ENCODE results near the gene LCE1F.

LCE1F gene

DNA sequence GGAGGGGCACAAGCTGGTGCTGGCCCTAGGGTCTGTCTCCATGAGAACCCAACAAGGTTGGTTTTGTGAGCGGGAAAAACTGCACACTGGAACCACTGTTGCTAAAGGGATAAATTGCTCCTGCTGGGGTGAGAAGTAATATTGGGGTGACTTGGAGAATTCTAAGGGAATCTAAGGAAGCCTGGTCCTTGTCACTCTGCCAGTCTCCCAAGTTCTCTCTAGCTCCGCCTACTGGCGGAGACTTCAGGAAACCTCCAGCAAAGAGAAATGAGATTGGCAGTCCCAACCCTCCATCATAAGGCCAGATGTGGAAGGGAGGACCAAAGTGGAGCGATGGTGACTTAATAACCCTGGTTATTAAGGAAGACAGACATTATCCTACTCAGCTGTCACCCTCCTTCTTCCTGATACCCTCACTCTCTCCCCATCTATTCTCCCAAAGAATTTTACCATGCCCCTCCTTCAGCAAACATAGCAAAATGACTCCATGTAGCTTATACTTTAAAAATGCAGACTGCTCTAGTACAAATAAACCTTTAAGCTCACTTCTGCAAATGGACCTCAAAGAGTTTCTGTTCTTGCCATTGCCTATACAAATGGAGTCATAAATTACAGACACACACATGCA lies 2.7 kb downstream of the LCE1F start:
- no peak for DNase-seq

DNA sequence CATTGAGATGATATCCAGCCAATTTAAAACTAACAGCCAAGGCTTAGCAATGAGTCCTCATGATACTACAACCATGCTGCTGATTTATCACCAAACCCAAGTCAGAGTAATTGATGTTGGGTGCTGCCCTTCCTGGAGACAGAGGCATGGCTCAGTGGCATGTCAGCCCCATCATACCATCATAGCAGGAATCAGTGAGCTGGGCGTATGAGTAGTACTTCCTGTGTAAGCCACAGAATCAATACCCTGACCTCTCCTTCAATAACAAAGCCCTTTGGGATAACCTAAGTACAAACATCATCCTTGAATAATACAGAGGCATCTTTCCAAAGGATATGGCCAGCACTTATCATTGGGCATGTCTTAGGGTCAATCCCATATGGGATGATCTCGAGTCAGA lies 8.2 kb downstream of the LCE1F start:
- no peak for DNase-seq

DNA sequence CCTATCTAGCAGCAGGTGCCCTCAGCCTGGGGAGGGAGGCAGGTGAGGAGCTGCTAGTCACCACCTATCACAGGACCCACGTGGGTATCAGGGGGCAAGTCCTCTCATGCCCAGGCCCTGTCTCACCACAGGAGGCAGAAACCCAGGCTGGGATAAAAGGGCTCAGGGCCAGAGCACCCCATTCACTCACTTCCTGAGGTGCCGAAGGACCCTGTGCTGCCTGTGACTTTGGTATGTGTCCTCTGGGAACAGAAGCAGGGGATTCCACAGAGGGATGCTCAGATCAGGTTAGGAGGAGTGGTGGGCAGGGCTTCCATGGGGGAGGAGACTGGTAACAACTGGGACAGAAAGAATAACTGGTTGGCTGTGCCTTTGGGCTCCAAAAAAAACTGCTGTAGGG lies 11.1 kb downstream of the LCE1F start, which contains the start of gene LCE1E:
LCE1E (plus strand) TSS at position 181 of the 400 bp plus-strand sequence. CDS start 1,043 bp downstream, outside the sequence.
- DNase-seq, result no peak

DNA sequence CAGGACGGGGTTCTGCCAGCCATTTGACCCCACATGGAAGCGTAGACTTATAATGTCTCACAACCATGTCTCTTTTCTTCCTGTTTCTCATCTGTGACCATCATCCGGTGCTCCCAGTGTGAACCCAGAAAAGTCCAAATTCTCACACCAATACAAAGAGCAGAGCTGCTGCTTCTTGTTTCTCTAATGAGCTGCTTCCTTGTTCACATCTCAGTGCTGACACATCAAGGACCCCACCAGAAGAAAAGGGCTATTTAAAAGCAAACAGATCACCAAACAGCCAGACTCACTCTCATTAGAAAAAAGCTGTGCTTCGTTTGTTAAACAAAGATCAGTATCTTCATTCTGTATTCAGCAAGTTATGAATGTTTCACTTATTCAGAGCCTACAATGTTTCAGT lies 20.7 kb downstream of the LCE1F start:
- DNase-seq, result no peak

DNA sequence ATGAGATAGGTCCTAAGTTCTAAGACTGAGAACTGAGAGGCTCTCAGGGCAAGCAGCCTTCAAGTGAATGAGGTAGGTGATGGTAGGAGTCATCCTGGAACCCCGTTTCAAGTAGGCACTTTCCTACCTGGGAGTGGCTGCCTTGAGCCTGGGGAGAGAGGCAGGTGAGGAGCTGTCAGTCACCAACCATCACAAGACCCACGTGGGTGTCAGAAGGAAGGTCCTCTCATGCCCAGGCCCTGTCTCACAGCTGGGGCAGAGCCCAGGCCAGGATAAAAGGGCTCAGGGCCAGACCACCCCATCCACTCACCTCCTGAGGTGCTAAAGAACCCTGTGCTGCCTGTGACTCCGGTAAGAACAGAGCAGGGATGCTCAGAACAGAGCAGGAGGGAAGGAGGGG lies 21.5 kb downstream of the LCE1F start, which contains the start of gene LCE1D:
LCE1D (plus strand) TSS at position 301 of the 400 bp plus-strand sequence. CDS start 1,074 bp downstream, outside the sequence.
- DNase-seq, result no peak

DNA sequence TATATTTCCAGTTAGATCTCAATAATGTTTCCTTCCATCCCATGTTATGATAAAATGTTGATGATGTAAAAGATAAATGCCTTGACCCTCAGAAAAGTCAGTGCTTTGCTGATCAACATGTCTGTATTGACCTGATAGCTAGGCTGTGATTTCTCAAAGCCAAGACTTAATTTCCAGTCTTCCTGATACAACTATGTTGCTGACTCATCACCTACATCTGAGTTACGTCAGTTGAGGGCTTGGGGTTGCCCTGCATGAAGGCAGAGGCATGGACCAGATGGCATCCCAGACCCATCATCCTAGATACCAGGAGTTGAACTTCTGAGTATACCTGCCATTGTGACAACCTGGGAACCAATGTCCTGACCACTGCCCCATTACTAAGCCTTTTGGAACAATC lies 26.4 kb downstream of the LCE1F start:
- DNase-seq, result no peak

DNA sequence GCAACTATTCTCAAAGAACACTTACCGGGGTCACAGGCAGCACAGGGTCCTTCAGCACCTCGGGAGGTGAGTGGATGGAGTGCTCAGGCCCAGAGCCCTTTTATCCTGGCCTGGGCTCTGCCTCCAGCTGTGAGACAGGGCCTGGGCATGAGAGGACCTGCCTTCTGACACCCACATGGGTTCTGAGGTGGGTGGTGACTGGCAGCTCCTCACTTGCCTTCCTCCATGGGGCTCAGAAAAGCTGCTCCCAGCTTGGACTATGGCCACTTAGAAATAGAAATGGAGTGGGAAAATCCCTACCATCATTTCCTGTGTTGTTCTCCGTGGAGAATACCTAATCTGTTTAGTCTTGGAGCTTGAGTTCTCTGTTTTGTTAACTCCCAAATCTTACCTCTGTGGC lies 31.6 kb downstream of the LCE1F start, which contains the start of gene LCE1C:
LCE1C (minus strand) TSS at position 76 of the 400 bp plus-strand sequence. CDS start 1,173 bp downstream, outside the sequence.
- no peak for DNase-seq

DNA sequence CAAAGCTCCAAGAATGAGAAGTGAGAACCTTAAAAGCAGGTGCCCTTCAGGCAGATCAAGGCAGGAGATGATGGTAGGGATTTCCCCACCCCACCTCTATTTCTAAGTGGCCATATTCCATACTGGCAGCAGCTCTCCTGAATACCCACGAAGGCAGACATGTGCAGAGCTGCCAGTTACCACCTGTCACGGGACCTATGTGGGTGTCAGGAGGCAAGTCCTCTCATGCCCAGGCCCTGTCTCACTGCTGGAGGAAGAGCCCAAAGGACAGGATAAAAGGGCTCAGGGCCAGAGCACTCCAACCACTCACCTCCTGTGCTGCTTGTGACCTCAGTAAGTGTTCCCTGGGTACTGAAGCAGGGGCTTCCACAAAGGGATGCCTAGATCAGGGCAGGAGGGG lies 36.1 kb downstream of the LCE1F start:
- no peak for DNase-seq

DNA sequence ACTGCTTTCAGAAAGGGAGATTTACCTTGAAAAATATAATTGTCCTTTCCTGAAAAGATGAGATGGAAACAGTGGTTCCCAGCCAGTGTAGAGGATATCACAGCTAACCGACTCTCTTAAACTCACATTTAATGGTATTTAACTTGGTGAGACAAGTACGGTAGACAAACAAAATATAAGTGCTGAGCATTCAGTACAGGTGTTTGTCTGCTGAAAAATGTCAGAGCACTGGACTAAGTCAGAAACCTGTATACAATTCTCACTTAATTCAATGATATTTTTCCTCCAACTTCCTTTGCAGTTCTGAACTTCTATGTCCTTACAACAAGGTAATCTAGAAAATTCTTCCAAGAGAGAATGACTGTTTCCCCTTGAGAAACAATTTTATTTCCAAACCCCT lies 36.7 kb downstream of the LCE1F start, which contains the start of gene LCE1B:
LCE1B (plus strand) TSS at position 301 of the 400 bp plus-strand sequence. CDS start 476 bp downstream, outside the sequence.
- DNase-seq, result no peak

DNA sequence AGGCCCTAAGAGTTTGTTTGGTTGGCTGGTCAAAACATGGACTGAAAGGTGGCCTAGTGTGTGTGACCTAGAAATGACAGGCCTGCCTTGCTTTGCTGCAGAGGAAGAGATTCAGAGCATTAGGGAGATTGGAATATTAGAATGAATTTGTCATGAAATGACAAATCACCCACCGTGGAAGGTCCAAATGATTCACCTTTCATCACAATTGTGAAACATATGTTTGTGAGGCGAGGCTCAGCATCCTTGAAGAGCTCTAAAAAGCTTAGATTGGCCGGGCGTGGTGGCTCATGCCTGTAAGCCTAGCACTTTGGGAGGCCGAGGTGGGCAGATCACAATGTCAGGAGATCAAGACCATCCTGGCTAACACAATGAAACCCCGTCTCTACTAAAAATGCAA lies 42.4 kb downstream of the LCE1F start:
- DNase-seq, result no peak

DNA sequence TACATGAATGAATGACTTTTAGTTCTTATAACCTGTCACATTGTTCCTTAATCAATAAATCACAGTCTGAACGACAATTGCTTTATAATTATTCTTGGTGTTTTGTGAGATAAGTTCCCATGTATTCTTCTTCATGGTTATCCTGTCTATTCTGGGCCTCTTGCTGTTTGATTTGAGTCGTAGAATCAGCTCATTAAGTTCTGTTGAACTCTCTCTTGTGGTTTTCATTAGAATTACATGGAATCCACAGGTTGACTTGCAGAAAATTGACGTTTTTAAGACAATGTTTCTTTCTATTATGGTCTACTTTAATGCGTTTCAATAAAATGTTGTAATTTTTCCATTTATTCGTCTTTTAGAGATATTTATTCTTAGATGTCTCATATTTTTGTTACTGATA lies 48.4 kb downstream of the LCE1F start:
- no peak for DNase-seq

DNA sequence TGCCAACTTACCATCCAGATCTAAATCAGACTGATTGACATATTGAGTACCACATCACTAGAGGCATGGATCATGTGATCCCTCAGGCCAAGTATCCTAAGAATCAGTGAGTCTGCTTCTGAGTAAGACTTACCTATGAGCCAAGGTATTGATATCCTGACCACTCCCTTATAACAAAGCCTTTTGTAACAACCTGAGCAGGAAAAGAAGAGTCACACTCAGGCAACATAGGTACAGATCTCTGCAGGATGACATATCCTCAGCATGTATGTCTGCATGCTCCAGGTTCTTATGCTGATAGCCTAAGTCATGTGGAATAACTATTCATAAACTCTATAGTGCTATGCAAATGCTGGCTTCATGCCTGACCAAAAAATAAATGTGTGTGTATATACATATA lies 50.0 kb downstream of the LCE1F start:
- no peak for DNase-seq
